HEK293T (cell line): ENCODE results near the gene SYTL2.

Experiments used
- ARNT ChIP-seq: fragments of 450-650 bp; IDR thresholded peaks from 2 replicates; pipeline ENCODE4 v1.6.1; 2017; ENCODE audit warnings: mild to moderate bottlenecking
- BHLHE40 ChIP-seq: fragments of 450-650 bp; IDR thresholded peaks from 2 replicates; pipeline ENCODE4 v1.6.1; 2016; ENCODE audit warnings: mild to moderate bottlenecking, moderate library complexity, borderline replicate concordance
- CTBP1 ChIP-seq: fragments of 450-650 bp; IDR thresholded peaks from 2 replicates; pipeline ENCODE4 v1.6.1; 2016; ENCODE audit warnings: borderline replicate concordance
- ELF4 ChIP-seq: fragments of 450-650 bp; IDR thresholded peaks from 2 replicates; pipeline ENCODE4 v1.6.1; 2017; ENCODE audit warnings: antibody characterized with exemption
- FOXA1 ChIP-seq: fragments of 450-650 bp; IDR thresholded peaks from 2 replicates; pipeline ENCODE4 v1.6.1; 2016; ENCODE audit warnings: mild to moderate bottlenecking
- FOXM1 ChIP-seq: fragments of 450-650 bp; IDR thresholded peaks from 2 replicates; pipeline ENCODE4 v1.6.1; 2017; ENCODE audit warnings: mild to moderate bottlenecking, borderline replicate concordance
- SP1 ChIP-seq: fragments of 450-650 bp; IDR thresholded peaks from 2 replicates; pipeline ENCODE4 v1.6.1; 2017
- SUZ12 ChIP-seq: fragments of 450-650 bp; IDR thresholded peaks from 2 replicates; pipeline ENCODE4 v1.6.1; 2016; ENCODE audit warnings: mild to moderate bottlenecking
- TARDBP ChIP-seq: fragments of 450-650 bp; IDR thresholded peaks from 2 replicates; pipeline ENCODE4 v1.6.1; 2016

- TF ChIP-seq BHLHE40 (no peak), CTBP1 (no peak), FOXM1 (no peak), TARDBP (no peak), ARNT (no peak), SP1 (no peak), SUZ12 (no peak), FOXA1 (no peak), ELF4 (no peak)
Measured at GRCh38 chr11:85694385-85694980, 116.5 kb downstream of the SYTL2 start.
